Middle frontal gyrus (tissue), 1 donor: Measurements from ENCODE around the gene TOMM40.
"Not testable (repeated sequence)": the region's sequence is repeated elsewhere in the genome, so short reads cannot be mapped to it uniquely, and the experiment has no call there.

Experiments used
- DNase-seq: peaks from one replicate; pipeline ENCODE4 v3.0.0-alpha.2; 2015; ENCODE audit warnings: low spot score; ENCODE audit errors: extremely low spot score

Gene TOMM40

GRCh38 chr19:44891016-44891882 lies at the start of gene TOMM40:
Gene TOMM40, plus strand, starts transcription at chr19:44891254. Its CDS starts 162 bp downstream, at chr19:44891416.
- DNase-seq = no peak

DNA sequence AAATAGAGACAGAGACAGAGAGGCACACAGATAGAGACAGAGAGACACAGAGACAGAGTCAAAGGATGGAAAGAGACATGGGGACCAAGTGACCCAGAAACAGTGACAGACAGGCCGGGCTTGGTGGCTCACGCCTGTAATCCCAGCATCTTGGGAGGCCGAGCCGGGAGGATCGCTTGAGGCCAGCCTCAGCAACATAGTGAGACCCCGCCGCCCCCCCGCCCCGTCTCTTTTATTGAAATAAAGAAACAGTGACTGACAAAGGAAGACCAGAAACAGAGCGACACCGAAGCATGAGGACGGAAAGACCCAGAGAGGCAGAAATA lies 45.8 kb upstream of the TOMM40 start:
- DNase-seq = no peak

DNA sequence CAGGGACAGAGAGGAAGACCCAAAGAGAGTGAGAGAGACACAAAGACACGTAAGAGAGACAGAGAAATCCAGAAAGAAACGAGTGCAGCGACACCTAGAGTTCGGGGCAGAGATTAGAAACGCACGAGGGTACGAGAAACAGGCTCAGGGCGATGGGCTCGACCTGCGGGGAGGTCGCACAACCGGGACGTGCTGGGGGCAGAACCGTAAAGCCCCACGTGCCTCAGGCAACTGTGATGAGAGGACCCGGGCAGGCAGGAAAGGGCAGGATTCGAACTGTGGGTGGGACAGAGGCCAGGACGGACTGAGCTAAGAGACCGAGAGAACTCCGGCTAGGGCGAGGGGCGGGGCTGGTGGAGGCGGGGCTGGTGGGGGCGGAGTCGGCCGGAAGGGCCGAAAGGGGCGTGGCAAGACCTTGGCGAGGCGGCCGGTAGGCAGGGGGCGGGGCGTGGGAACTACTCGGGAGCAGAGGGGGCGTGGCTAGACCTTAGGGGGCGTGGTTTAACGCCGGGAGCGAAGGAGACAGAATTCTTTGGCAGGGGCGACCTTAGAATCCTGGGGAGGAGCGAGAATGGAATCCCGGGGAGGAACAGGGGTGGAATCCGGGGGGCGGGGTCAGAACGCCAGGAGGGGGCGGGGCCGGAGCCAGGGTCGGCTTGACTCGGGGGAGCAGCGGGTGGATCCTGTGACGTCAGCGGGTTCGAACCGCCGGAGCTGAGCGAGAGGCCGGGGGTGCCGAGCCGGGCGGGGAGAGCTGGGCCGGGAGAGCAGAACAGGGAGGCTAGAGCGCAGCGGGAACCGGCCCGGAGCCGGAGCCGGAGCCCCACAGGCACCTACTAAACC lies 45.2 kb upstream of the TOMM40 start, which contains the start of gene NECTIN2:
Gene NECTIN2, plus strand, starts transcription at position 686 of the 843 bp plus-strand sequence. CDS start 229 bp downstream, outside the sequence.
- peak; percentile 27 for DNase-seq

GRCh38 chr19:44846455-44847143 lies 44.5 kb upstream of the TOMM40 start:
- DNase-seq = no peak

DNA sequence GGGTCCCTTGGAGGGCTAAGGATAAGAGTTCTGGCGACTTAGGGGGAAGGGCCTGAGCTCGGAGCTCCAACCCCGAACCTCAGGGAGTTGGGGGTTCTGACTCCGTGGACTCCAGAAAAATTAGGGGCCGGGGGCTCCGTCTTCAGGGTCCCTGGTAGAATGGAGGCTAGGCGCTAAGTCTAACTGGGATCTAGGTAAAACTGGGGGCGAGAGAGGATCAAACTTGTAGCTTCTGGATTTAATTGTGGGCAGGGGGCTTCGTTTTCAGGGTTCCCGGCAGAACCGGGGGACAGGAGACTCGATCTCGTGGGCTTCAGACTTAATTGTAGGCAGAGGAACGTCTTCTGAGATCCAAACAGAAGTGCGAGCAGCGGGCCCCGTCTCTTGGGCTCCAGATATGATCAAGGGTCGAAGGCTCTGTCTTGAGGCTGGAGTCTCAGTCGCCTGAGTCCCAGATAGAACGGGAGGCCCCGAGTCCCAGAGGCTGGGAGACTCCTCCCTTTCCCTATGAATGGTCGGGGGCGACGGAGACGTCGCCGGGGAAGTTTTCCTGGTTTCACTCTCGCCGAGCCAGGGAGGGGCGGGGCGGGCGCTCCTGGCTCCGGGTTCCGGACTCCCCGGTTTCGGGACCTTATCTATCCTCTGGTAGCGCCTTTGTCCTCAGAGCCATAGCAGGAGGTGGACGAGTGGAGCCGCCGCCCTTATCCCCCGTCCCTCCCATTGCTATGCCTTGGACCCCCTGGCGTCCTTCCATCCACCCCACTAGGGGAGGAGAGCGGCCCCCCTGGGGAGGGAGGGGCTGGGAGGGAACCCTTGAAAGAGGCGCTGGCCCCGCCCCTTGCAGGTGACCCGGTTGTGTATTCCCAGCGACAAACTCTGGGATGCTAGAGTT lies 43.7 kb upstream of the TOMM40 start:
- no peak for DNase-seq

DNA sequence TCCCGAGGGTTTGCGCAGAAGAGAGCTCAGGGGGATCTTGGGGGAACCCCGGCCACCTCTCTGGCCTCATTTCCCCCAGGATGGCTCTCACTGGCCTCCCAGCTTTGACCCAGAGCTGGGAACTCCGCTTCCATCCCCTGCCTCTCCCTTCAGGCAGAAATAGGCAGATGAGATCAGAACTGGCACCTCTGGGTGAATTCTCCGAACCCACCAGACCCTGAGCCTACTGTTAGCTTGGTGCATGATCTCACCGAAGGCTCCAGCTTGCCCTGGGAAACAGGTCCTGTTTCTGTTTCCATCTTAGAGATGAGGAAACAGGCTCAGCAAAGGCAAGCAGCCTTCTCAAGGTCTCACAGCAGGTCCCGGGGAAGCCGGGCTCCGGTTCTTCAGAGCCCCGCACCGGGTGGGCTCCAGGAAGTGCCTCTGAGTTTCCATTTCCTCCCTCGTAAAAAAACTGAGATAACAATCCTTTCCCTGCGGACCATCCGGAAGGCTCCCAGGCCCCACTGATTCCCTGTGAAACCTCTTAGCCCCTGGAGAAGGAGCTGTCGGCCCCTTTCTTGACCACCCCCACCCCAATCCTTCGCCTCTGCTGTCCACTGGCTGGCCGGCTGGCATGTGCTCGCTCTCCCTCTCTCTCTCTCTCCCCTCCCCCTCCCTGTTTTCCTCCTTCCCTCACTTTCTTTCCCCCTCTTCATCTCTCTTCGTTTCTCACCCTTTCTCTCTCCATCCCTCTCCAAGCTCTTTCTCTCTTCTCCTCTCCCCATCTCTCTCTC lies 42.8 kb upstream of the TOMM40 start:
- no peak for DNase-seq

GRCh38 chr19:44848812-44849447 lies 42.1 kb upstream of the TOMM40 start:
- no peak for DNase-seq

DNA sequence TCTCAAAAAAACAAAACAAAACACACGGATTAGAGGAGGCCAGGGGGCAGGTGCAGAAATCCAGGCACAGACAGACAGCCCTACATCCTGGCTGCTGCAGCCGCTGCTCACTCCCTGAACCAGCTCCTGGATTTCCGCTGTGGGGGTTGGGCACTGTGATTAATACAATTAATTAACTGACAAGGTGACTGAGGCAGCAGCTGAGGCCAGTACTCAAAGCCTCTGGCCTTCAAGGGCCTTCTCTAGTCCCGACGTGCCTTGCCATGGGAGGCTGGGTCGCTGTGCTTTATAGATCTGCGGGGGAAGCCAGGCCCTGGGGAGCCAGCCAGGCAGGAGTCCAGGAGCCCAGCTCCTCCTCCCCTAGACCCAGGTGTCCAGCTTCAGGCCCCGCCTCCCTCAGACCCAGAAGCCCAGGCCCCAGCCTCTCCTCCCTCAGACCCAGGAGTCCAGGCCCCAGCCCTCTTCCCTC lies 40.4 kb upstream of the TOMM40 start:
- no peak for DNase-seq

- no peak for DNase-seq
Observed at GRCh38 chr19:44851427-44851826, 39.6 kb upstream of the TOMM40 start.

DNA sequence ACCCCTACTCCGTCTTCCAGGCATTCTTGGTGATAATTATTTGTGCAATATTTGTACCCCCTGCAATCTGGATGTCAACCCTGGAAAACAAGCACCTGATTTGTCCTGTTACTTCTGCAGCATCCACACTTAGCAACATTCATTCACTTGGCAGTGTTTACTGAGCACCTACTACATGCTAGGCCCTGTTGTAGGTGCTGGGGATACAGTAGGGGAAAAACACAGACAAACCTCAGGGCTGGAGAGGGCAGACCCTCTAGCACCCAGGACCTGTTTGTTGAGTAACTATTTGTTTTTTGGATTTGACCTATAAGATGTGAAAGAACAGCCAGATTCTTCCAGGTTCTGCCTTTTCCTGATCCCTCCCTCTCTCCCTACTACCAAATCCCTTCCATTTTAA lies 35.4 kb upstream of the TOMM40 start:
- DNase-seq = no peak

DNA sequence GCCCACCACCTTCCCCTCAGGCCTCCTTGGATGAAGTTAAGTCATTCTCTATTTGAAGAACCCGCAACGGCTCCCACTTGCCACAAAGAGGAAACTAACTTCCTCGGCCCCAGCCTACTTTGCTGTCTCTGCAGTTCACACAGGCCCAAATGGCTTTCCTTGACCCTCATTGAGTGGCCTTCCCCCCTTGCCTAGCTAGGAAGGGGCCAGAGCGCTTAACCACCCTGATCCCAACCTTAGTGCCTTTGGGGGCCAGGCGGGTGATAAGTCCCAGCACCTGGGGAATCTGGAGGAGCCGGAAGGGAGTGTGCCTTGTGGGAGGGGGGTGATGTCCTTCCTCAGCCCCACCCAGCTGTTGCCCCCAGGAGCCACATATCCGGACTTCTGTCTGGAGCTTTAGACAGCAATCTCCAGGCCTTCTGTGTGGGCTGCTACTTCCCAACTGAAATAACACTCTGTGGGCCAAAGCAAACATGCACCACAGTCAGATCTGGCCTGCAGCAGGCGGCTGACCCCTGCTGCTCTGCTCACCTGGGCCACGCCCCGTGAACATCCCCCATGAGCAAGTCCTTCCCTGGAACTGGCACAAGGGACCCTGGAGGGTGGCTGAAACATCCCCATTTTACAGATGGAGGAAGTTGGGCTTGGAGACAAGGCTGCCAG lies 34.5 kb upstream of the TOMM40 start:
- DNase-seq = no peak

GRCh38 chr19:44857837-44858236 lies 33.2 kb upstream of the TOMM40 start:
- DNase-seq = no peak

DNA sequence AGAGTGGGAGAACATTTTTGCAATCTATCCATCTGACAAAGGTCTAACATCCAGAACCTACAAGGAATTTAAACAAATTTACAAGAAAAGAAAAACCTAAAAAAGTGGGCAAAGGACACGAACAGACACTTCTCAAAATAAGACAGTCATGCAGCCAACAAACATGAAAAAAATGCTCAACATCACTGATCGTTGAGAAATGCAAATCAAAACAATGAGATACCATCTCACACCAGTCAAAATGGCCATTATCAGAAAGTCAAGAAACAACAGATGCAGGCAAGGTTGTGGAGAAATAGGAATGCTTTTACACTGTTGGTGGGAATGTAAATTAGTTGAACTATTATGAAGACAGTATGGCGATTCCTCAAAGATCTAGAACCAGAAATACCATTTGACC lies 29.5 kb upstream of the TOMM40 start:
- DNase-seq = not testable (repeated sequence)

- DNase-seq = no peak
Observed at GRCh38 chr19:44863990-44864389, 27.1 kb upstream of the TOMM40 start.

DNA sequence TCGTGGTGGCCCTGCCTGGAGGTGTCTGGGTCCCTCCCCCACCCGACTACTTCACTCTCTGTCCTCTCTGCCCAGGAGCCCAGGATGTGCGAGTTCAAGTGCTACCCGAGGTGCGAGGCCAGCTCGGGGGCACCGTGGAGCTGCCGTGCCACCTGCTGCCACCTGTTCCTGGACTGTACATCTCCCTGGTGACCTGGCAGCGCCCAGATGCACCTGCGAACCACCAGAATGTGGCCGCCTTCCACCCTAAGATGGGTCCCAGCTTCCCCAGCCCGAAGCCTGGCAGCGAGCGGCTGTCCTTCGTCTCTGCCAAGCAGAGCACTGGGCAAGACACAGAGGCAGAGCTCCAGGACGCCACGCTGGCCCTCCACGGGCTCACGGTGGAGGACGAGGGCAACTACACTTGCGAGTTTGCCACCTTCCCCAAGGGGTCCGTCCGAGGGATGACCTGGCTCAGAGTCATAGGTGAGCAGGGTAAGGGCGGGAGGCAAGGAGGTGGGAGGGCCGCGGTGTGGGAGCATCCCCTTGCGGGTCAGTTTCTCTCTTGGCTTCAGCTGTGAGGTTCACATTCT lies 25.8 kb upstream of the TOMM40 start:
- no peak for DNase-seq

GRCh38 chr19:44866664-44867063 lies 24.4 kb upstream of the TOMM40 start:
- no peak for DNase-seq

GRCh38 chr19:44867578-44867977 lies 23.5 kb upstream of the TOMM40 start:
- no peak for DNase-seq

- DNase-seq = no peak
Observed at GRCh38 chr19:44869733-44870470, 21.2 kb upstream of the TOMM40 start.
